Bladder microvascular endothelial cell (primary cell): ENCODE results near the gene EIF4G1. TPM values are rescaled to one million over a fixed set of nuclear protein-coding genes. Genes with fewer than 3 reads are reported as not detected.

ENCODE experiments used
- total RNA-seq: library from RNA; depleted of rRNA; stranded (reverse); fragments of >200 nt; gene quantifications from 2 replicates; pipeline ENCODE4 v1.2.3, GENCODE V29; 2014

The EIF4G1 gene, protein sequence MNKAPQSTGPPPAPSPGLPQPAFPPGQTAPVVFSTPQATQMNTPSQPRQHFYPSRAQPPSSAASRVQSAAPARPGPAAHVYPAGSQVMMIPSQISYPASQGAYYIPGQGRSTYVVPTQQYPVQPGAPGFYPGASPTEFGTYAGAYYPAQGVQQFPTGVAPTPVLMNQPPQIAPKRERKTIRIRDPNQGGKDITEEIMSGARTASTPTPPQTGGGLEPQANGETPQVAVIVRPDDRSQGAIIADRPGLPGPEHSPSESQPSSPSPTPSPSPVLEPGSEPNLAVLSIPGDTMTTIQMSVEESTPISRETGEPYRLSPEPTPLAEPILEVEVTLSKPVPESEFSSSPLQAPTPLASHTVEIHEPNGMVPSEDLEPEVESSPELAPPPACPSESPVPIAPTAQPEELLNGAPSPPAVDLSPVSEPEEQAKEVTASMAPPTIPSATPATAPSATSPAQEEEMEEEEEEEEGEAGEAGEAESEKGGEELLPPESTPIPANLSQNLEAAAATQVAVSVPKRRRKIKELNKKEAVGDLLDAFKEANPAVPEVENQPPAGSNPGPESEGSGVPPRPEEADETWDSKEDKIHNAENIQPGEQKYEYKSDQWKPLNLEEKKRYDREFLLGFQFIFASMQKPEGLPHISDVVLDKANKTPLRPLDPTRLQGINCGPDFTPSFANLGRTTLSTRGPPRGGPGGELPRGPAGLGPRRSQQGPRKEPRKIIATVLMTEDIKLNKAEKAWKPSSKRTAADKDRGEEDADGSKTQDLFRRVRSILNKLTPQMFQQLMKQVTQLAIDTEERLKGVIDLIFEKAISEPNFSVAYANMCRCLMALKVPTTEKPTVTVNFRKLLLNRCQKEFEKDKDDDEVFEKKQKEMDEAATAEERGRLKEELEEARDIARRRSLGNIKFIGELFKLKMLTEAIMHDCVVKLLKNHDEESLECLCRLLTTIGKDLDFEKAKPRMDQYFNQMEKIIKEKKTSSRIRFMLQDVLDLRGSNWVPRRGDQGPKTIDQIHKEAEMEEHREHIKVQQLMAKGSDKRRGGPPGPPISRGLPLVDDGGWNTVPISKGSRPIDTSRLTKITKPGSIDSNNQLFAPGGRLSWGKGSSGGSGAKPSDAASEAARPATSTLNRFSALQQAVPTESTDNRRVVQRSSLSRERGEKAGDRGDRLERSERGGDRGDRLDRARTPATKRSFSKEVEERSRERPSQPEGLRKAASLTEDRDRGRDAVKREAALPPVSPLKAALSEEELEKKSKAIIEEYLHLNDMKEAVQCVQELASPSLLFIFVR (N-terminal part only)
- 301 and 661 TPM in 2 replicates for total RNA-seq

GRCh38 chr3:184314363-184314699 is at the start of gene EIF4G1:
TSS of gene EIF4G1 (plus strand) at chr3:184314606. CDS start at chr3:184315797, 1,191 bp downstream.

DNA sequence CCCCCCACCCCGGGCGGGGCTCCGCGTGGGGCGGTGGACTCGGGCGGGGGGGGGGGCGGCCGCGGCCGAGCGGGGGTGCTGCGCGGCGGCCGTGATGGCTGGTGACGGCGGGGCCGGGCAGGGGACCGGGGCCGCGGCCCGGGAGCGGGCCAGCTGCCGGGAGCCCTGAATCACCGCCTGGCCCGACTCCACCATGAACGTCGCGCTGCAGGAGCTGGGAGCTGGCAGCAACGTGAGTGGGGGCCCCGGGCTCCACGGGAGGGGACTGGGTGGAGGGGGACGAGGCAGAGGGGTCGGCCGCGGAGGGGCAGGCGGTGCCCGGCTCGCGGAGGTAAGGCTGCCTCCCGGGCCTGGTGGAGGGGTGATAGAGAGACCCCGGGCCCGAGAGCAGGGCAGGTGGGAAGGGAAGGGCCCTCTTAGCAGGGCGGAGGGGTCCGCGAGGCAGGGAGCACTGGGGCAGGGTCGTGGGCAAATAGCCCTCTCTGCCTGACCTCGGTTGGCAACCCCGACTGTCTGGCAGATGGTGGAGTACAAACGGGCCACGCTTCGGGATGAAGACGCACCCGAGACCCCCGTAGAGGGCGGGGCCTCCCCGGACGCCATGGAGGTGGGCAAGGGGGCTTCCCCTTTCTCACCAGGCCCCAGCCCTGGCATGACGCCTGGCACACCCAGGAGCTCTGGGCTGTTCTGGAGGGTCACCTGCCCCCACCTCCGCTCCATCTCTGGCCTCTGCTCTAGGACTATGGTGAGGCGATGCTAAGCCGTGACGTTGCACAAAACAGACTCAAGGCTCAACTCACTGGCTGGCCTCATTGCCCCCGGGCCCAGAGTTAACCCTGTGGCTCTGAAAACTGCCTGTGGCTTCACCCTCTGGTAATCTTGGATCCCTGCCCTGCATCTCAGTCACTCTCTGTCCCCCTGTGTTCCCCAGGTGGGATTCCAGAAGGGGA is 38.2 kb upstream of the EIF4G1 start, which contains the start of gene ECE2:
Gene ECE2, plus strand, starts transcription at position 62 of the 950 bp plus-strand sequence. Its CDS starts 132 bp downstream, at position 194.

GRCh38 chr3:184298759-184299487 is 15.5 kb upstream of the EIF4G1 start, which contains the start of gene PSMD2:
TSS of gene PSMD2 (plus strand) at chr3:184299241. CDS start at chr3:184299267, 26 bp downstream.

GRCh38 chr3:184337399-184337714 is 23.0 kb downstream of the EIF4G1 start, which contains the start of gene FAM131A:
TSS of gene FAM131A (plus strand) at chr3:184337600. CDS start at chr3:184337631, 31 bp downstream.

DNA sequence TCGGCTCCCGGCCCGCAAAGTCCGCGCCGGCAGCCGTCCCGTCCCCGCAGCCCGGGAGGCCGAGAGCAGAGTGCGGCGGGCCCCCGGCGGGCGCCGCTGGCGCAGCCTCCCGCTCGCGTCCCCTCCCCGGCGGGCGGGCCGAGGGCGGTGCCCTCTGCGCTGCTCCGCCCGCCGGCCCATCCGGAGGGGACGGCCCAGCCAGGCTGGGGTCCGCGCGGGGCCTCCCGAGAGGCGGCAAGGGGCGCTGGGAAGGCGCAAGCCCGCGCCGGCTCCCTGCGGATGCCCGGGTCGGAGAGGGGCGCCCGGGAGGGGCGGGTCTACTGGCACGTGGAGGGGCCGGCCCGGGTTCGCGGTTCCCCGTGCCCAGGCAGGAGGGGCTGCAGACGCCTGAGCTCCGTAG is 47.1 kb downstream of the EIF4G1 start, which contains the start of the genes CLCN2 and POLR2H:
Gene CLCN2, minus strand, starts transcription at position 74 of the 400 bp plus-strand sequence. CDS start 126 bp downstream, outside the sequence.
Gene POLR2H, plus strand, starts transcription at position 179 of the 400 bp plus-strand sequence. CDS start 1,783 bp downstream, outside the sequence.

GRCh38 chr3:184377882-184378445 is 63.6 kb downstream of the EIF4G1 start, which contains the start of gene THPO:
TSS of gene THPO (minus strand) at chr3:184378207. CDS start at chr3:184376259, 1,948 bp downstream.

GRCh38 chr3:184379358-184380184 is 65.2 kb downstream of the EIF4G1 start, which contains the start of gene CHRD:
TSS of gene CHRD (plus strand) at chr3:184380054. CDS start at chr3:184380319, 265 bp downstream.

Other genes with a start within 250 kb of the EIF4G1 start
- gene HTR3E, start 217.5 kb upstream of the EIF4G1 start, total RNA-seq: not detected in 2 replicates
- 31.7 and 50.0 TPM in 2 replicates for gene EIF2B5, start 179.2 kb upstream of the EIF4G1 start, total RNA-seq
- 15.9 and 28.8 TPM in 2 replicates for gene DVL3, start 159.2 kb upstream of the EIF4G1 start, total RNA-seq
- 396 and 554 TPM in 2 replicates for gene AP2M1, start 139.8 kb upstream of the EIF4G1 start, total RNA-seq
- gene ABCF3, start 128.4 kb upstream of the EIF4G1 start, total RNA-seq: 38.5 and 54.1 TPM in 2 replicates
- gene VWA5B2, start 85.0 kb upstream of the EIF4G1 start, total RNA-seq: 0.13 TPM in 1 of 2 replicates, not detected in the other
- 14.6 and 43.5 TPM in 2 replicates for gene ALG3, start 65.6 kb upstream of the EIF4G1 start, total RNA-seq
- gene EEF1AKMT4, start 64.9 kb upstream of the EIF4G1 start, total RNA-seq: 3.2 and 3.4 TPM in 2 replicates
- gene CAMK2N2, start 53.1 kb upstream of the EIF4G1 start, total RNA-seq: 0.13 TPM in 1 of 2 replicates, not detected in the other
- gene ECE2, start 38.6 kb upstream of the EIF4G1 start, total RNA-seq: not detected in 2 replicates
- 371 and 561 TPM in 2 replicates for gene PSMD2, start 15.4 kb upstream of the EIF4G1 start, total RNA-seq
- 16.4 and 43.0 TPM in 2 replicates for gene FAM131A, start 23.0 kb downstream of the EIF4G1 start, total RNA-seq
- 1.3 and 2.6 TPM in 2 replicates for gene CLCN2, start 47.0 kb downstream of the EIF4G1 start, total RNA-seq
- 74.5 and 97.8 TPM in 2 replicates for gene POLR2H, start 47.1 kb downstream of the EIF4G1 start, total RNA-seq
- not detected in 2 replicates for gene THPO, start 63.6 kb downstream of the EIF4G1 start, total RNA-seq
- 0.16 and 0.69 TPM in 2 replicates for gene CHRD, start 65.4 kb downstream of the EIF4G1 start, total RNA-seq
- under 0.01 TPM in 2 replicates for gene EPHB3, start 247.2 kb downstream of the EIF4G1 start, total RNA-seq